Stimulated activated CD8-positive, alpha-beta memory T cell treated with anti-CD3 and anti-CD28 coated beads, Interleukin-15, amount 100 ng/mL, for 4 hours (primary cell): ENCODE results near the gene PLEKHA7.
"Not testable (repeated sequence)": the region's sequence is repeated elsewhere in the genome, so short reads cannot be mapped to it uniquely, and the experiment has no call there.

Experiments
- DNase-seq, 2 donors: peaks; one replicate each; pipeline ENCODE4 v3.0.0-alpha.2; 2020; ENCODE audit warnings: low read depth in 2 of 2

The PLEKHA7 gene

GRCh38 chr11:16909359-16910035, 104.7 kb downstream of the PLEKHA7 start:
- DNase-seq = no peak

- DNase-seq = no peak
These were observed 108.8 kb downstream of the PLEKHA7 start for GRCh38 chr11:16905375-16905774.

GRCh38 chr11:16904761-16905160, 109.5 kb downstream of the PLEKHA7 start:
- DNase-seq = not testable (repeated sequence)

GRCh38 chr11:16902781-16903378, 111.3 kb downstream of the PLEKHA7 start:
- DNase-seq = no peak

- DNase-seq = no peak
These were observed 112.0 kb downstream of the PLEKHA7 start for GRCh38 chr11:16902182-16902581.

- DNase-seq = no peak
These were observed 113.7 kb downstream of the PLEKHA7 start for GRCh38 chr11:16900491-16900890.

GRCh38 chr11:16899708-16900303, 114.4 kb downstream of the PLEKHA7 start:
- DNase-seq = no peak

- DNase-seq = no peak
These were observed 115.8 kb downstream of the PLEKHA7 start for GRCh38 chr11:16898274-16898985.

GRCh38 chr11:16897470-16898061, 116.6 kb downstream of the PLEKHA7 start:
- DNase-seq = no peak

GRCh38 chr11:16896729-16897469, 117.3 kb downstream of the PLEKHA7 start:
- no peak for DNase-seq

- DNase-seq = no peak
These were observed 118.9 kb downstream of the PLEKHA7 start for GRCh38 chr11:16895306-16895705.

- DNase-seq = no peak
These were observed 120.7 kb downstream of the PLEKHA7 start for GRCh38 chr11:16893456-16894066.

GRCh38 chr11:16891964-16892363, 122.2 kb downstream of the PLEKHA7 start:
- no peak for DNase-seq

GRCh38 chr11:16891165-16891564, 123.0 kb downstream of the PLEKHA7 start:
- DNase-seq = no peak

- DNase-seq = no peak
These were observed 123.8 kb downstream of the PLEKHA7 start for GRCh38 chr11:16890442-16890841.

- no peak for DNase-seq
These were observed 124.3 kb downstream of the PLEKHA7 start for GRCh38 chr11:16889905-16890304.

- not testable (repeated sequence) for DNase-seq
These were observed 125.2 kb downstream of the PLEKHA7 start for GRCh38 chr11:16889010-16889409.

- DNase-seq = not testable (repeated sequence)
These were observed 126.3 kb downstream of the PLEKHA7 start for GRCh38 chr11:16887887-16888286.

GRCh38 chr11:16883174-16883573, 131.0 kb downstream of the PLEKHA7 start:
- DNase-seq = no peak

GRCh38 chr11:16881766-16882165, 132.4 kb downstream of the PLEKHA7 start:
- DNase-seq = no peak
